T-cell (primary cell): ENCODE results near the gene HERC2. TPM values are rescaled to one million over a fixed set of nuclear protein-coding genes. Genes with fewer than 3 reads are reported as not detected.
"Not testable (repeated sequence)": the region's sequence is repeated elsewhere in the genome, so short reads cannot be mapped to it uniquely, and the experiment has no call there.

Experiments
- ATAC-seq, 4 experiments: fragments of 200-7000 bp in 3 of 4; fragments of 150-1000 bp in 1 of 4; cut with Tn5 transposase; replicated peaks in 1 of 4; 1 replicate in 3 of 4; 2 replicates in 1 of 4; pipeline ENCODE4 v1.10.0; 2021; ENCODE audit warnings: moderate library complexity in 3 of 4, mild to moderate bottlenecking in 2 of 4, moderate number of reproducible peaks in 1 of 4
- CTCF ChIA-PET, 2 donors: fragments of 300-600 bp; sonication (Branson Sonifier 250); formaldehyde crosslinking; loops; one replicate each; lab custom pipeline; 2022; ENCODE audit warnings: antibody characterized with exemption in 2 of 2; lab: Charles Lee
- POLR2A ChIA-PET, 2 donors: fragments of 300-600 bp; sonication (Branson Sonifier 250); formaldehyde crosslinking; loops; one replicate each; lab custom pipeline; 2022; ENCODE audit warnings: antibody characterized with exemption in 2 of 2; lab: Charles Lee
- DNase-seq, 35 experiments: peaks; one replicate each; pipeline versions ENCODE4 v3.0.0 to v3.0.0-alpha.2; 2013 to 2023
- H3K27ac ChIP-seq: one replicate; pipeline ENCODE4 v1.5.1; 2013; ENCODE audit warnings: low read length
- H3K27me3 ChIP-seq, 2 experiments: replicated peaks in 1 of 2; 1 replicate in 1 of 2; 2 replicates in 1 of 2; pipeline versions ENCODE4 v1.6.1 to v1.7.0; 2013; ENCODE audit warnings: low read length in 1 of 2, mixed read lengths in 1 of 2; ENCODE audit not compliant: control insufficient read depth in 2 of 2, insufficient read depth in 2 of 2; ENCODE audit errors: extremely low read depth in 1 of 2
- H3K36me3 ChIP-seq, 2 donors: 1 replicate in 1 of 2; 2 replicates in 1 of 2; pipeline versions ENCODE4 v1.6.1 to v1.7.0; 2013; ENCODE audit warnings: low read length in 1 of 2; ENCODE audit not compliant: control insufficient read depth in 2 of 2, insufficient read depth in 1 of 2; ENCODE audit errors: extremely low read depth in 1 of 2
- H3K4me1 ChIP-seq, 2 experiments: 1 replicate in 1 of 2; 2 replicates in 1 of 2; pipeline versions ENCODE4 v1.6.1 to v1.7.0; 2013; ENCODE audit warnings: low read length in 2 of 2, mixed read lengths in 1 of 2; ENCODE audit not compliant: insufficient read depth in 2 of 2, control insufficient read depth in 1 of 2; ENCODE audit errors: extremely low read depth in 1 of 2
- H3K4me3 ChIP-seq, 2 donors: 1 replicate in 1 of 2; 2 replicates in 1 of 2; pipeline versions ENCODE4 v1.5.1 to v1.7.0; 2013; ENCODE audit warnings: mild to moderate bottlenecking in 2 of 2, low read length in 1 of 2, moderate library complexity in 1 of 2; ENCODE audit not compliant: control insufficient read depth in 1 of 2; ENCODE audit errors: extremely low read depth in 1 of 2
- H3K9me3 ChIP-seq: 2 replicates; pipeline ENCODE4 v1.7.0; 2013
- H3K27ac Mint-ChIP-seq, 2 donors: one replicate each; pipeline ENCODE4 v1.8.0; 2020 to 2021; ENCODE audit warnings: mild to moderate bottlenecking in 2 of 2, mixed read lengths in 2 of 2
- H3K27me3 Mint-ChIP-seq, 2 donors: one replicate each; pipeline ENCODE4 v1.8.0; 2021 to 2022; ENCODE audit warnings: mixed read lengths in 2 of 2
- H3K36me3 Mint-ChIP-seq: one replicate; pipeline ENCODE4 v1.8.0; 2021; ENCODE audit warnings: mixed read lengths
- H3K4me1 Mint-ChIP-seq, 3 donors: one replicate each; pipeline ENCODE4 v1.8.0; 2020 to 2022; ENCODE audit warnings: mixed read lengths in 3 of 3, mild to moderate bottlenecking in 1 of 3
- H3K4me3 Mint-ChIP-seq, 3 donors: one replicate each; pipeline ENCODE4 v1.8.0; 2020 to 2022; ENCODE audit warnings: mild to moderate bottlenecking in 3 of 3, mixed read lengths in 3 of 3, moderate library complexity in 3 of 3
- H3K9me3 Mint-ChIP-seq, 3 donors: one replicate each; pipeline ENCODE4 v1.8.0; 2020 to 2022; ENCODE audit warnings: mixed read lengths in 3 of 3
- WGBS: methylation state at CpG from one replicate; pipeline ENCODE4 v1.1.5; 2013; ENCODE audit warnings: missing lambda C conversion rate; ENCODE audit not compliant: insufficient coverage; 5-methylcytosine and 5-hydroxymethylcytosine counted together
- total RNA-seq, 35 experiments: library from RNA in 6 of 35; stranded (reverse) in 6 of 35; fragments of 120-200 nt in 1 of 35; gene quantifications; one replicate each; pipeline versions ENCODE4 v1.2.1 to v1.2.4 and lab custom pipeline; 2013 to 2026

HERC2 gene, protein sequence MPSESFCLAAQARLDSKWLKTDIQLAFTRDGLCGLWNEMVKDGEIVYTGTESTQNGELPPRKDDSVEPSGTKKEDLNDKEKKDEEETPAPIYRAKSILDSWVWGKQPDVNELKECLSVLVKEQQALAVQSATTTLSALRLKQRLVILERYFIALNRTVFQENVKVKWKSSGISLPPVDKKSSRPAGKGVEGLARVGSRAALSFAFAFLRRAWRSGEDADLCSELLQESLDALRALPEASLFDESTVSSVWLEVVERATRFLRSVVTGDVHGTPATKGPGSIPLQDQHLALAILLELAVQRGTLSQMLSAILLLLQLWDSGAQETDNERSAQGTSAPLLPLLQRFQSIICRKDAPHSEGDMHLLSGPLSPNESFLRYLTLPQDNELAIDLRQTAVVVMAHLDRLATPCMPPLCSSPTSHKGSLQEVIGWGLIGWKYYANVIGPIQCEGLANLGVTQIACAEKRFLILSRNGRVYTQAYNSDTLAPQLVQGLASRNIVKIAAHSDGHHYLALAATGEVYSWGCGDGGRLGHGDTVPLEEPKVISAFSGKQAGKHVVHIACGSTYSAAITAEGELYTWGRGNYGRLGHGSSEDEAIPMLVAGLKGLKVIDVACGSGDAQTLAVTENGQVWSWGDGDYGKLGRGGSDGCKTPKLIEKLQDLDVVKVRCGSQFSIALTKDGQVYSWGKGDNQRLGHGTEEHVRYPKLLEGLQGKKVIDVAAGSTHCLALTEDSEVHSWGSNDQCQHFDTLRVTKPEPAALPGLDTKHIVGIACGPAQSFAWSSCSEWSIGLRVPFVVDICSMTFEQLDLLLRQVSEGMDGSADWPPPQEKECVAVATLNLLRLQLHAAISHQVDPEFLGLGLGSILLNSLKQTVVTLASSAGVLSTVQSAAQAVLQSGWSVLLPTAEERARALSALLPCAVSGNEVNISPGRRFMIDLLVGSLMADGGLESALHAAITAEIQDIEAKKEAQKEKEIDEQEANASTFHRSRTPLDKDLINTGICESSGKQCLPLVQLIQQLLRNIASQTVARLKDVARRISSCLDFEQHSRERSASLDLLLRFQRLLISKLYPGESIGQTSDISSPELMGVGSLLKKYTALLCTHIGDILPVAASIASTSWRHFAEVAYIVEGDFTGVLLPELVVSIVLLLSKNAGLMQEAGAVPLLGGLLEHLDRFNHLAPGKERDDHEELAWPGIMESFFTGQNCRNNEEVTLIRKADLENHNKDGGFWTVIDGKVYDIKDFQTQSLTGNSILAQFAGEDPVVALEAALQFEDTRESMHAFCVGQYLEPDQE (N-terminal part only)
- total RNA-seq (10 to 100 TPM; 46.4 to 65.5 (median 55.4) TPM), total RNA-seq (lab: John Stamatoyannopoulos, UW) (22.2 to 209 (median 93.0) reads per million in 29 experiments)
- total RNA-seq (2013), result 55.0 TPM

DNA sequence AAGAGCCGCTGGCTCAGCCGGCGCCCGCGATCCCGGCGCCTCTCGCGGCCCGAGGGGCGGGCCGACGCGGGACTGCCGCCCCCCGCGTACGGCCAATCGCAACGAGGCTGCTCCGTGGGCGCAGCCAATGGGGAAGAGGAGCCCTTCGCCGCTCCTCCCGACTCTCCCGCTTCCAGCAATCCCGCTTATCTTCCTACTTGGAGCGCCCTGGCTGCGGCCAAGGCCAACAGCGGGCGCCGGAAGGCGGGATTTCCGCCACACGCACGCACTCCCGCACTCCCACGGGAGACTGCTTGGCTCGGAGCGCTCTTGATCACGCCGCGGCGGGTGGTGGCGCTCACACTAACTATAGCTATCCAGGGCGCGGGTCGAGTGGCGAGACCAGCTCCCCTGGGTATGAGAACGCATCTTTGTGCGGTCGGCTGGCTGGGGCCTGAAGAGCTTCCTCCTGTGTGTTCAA is at the start of gene HERC2:
HERC2 (minus strand) TSS at position 51 of the 460 bp plus-strand sequence. CDS start 746 bp downstream, outside the sequence.
- H3K36me3 ChIP-seq, H3K9me3 ChIP-seq, DNase-seq, ATAC-seq, H3K27me3 Mint-ChIP-seq, H3K4me1 ChIP-seq, H3K27me3 ChIP-seq, CTCF ChIA-PET, H3K9me3 Mint-ChIP-seq, H3K36me3 Mint-ChIP-seq, POLR2A ChIA-PET, H3K27ac ChIP-seq: not testable (repeated sequence)
- WGBS, result no CpG with 5 or more reads among the region's 52 CpGs
- H3K4me3 Mint-ChIP-seq, result peak within 1 kb of the TSS; percentile 84 to 100 (median 95)
- peak within 1 kb of the TSS; percentile 10 to 27 for H3K4me3 ChIP-seq
- H3K27ac Mint-ChIP-seq, result peak within 1 kb of the TSS; percentile 69 to 92
- peaks cover 6 to 12% (median 8%) of the 10 kb centered on the region in 3 donors for H3K4me1 Mint-ChIP-seq

DNA sequence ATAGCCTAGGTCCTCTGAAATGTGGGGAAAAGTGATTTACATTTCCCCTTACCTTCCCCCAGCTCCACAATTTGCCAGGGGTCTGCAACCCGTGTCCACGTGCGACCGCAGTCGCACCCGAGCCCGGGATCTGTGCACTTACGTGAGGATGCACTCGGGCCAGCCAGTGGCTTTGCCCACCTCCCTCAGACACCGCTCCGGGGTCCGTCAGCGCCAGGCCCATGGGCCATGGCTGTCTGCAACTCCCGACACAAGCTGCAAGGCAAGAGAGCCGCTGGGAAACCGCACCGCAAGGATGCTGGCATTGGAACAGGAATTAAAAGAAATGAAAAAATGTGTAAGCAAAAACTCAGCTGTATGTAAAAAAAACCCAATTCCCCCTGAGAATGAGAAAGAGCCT is 43.5 kb upstream of the HERC2 start:
- H3K9me3 ChIP-seq, H3K36me3 Mint-ChIP-seq, H3K27me3 Mint-ChIP-seq, H3K9me3 Mint-ChIP-seq, DNase-seq, H3K4me3 Mint-ChIP-seq, H3K36me3 ChIP-seq, H3K4me1 ChIP-seq, CTCF ChIA-PET, H3K27ac Mint-ChIP-seq, H3K4me1 Mint-ChIP-seq, POLR2A ChIA-PET, H3K4me3 ChIP-seq, H3K27me3 ChIP-seq, ATAC-seq, H3K27ac ChIP-seq: not testable (repeated sequence)
- WGBS, result no CpG with 5 or more reads among the region's 17 CpGs

DNA sequence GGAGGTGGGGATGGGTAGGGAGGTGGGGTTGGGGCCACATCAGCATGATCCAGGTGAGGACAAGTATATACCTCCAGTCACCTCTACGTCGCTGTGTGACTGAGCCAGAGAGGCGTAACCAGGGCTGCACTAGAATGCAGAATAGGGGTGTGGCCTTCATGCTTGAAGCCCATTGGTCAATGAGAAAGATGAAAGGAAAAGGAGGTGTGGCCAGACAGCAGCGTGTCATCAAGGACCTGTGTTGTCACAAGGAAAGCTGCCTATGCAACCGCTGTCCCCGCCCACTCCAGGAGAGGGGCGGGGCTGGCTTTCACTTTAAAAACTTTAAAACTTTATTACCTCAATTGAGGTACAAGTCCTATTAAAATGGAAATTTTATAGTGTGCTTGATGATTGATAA is 36.0 kb upstream of the HERC2 start, which contains the start of gene GOLGA6L24:
GOLGA6L24 (minus strand) TSS at position 101 of the 400 bp plus-strand sequence; CDS start at position 40, 61 bp downstream.
- H3K27me3 ChIP-seq, H3K4me1 Mint-ChIP-seq, CTCF ChIA-PET, H3K9me3 ChIP-seq, ATAC-seq, DNase-seq, POLR2A ChIA-PET, H3K36me3 ChIP-seq, H3K36me3 Mint-ChIP-seq, H3K9me3 Mint-ChIP-seq, H3K27ac ChIP-seq, H3K4me3 Mint-ChIP-seq, H3K4me1 ChIP-seq, H3K27ac Mint-ChIP-seq, H3K27me3 Mint-ChIP-seq, H3K4me3 ChIP-seq: not testable (repeated sequence)
- WGBS, result no CpG with 5 or more reads among the region's 7 CpGs

- H3K36me3 ChIP-seq, CTCF ChIA-PET, H3K27me3 Mint-ChIP-seq, H3K9me3 Mint-ChIP-seq, ATAC-seq, H3K27ac ChIP-seq, POLR2A ChIA-PET, H3K36me3 Mint-ChIP-seq, H3K9me3 ChIP-seq, H3K4me1 ChIP-seq, H3K27me3 ChIP-seq: not testable (repeated sequence)
- H3K4me1 Mint-ChIP-seq, result peaks cover 6 to 12% (median 8%) of the 10 kb centered on the region in 3 donors
- WGBS, result no CpG with 5 or more reads among the region's 39 CpGs
- H3K27ac Mint-ChIP-seq, result peak overlapping the region; percentile 69 to 92
- peak overlapping the region; percentile 84 to 100 (median 95) for H3K4me3 Mint-ChIP-seq
- peak overlapping the region; percentile 10 to 27 for H3K4me3 ChIP-seq
- peak in 12 of 35 experiments; percentile 0 to 18 (median 3) for DNase-seq
These were observed 461 bp downstream of the HERC2 start for GRCh38 chr15:28321358-28322078.

GRCh38 chr15:28319725-28320124 is 2.3 kb downstream of the HERC2 start:
- POLR2A ChIA-PET, H3K9me3 ChIP-seq, H3K4me3 ChIP-seq, H3K27ac ChIP-seq, H3K36me3 ChIP-seq, ATAC-seq, DNase-seq, H3K27ac Mint-ChIP-seq, H3K27me3 ChIP-seq, H3K27me3 Mint-ChIP-seq, H3K4me1 ChIP-seq, H3K4me3 Mint-ChIP-seq, H3K9me3 Mint-ChIP-seq, CTCF ChIA-PET: not testable (repeated sequence)
- H3K4me1 Mint-ChIP-seq, result peaks cover 6 to 12% (median 8%) of the 10 kb centered on the region in 3 donors
- WGBS, result no CpG with 5 or more reads among the region's 1 CpG
- H3K36me3 Mint-ChIP-seq, result peaks cover 15% of the 10 kb centered on the region
